ENCODE data around the gene KIN.

The KIN gene

DNA sequence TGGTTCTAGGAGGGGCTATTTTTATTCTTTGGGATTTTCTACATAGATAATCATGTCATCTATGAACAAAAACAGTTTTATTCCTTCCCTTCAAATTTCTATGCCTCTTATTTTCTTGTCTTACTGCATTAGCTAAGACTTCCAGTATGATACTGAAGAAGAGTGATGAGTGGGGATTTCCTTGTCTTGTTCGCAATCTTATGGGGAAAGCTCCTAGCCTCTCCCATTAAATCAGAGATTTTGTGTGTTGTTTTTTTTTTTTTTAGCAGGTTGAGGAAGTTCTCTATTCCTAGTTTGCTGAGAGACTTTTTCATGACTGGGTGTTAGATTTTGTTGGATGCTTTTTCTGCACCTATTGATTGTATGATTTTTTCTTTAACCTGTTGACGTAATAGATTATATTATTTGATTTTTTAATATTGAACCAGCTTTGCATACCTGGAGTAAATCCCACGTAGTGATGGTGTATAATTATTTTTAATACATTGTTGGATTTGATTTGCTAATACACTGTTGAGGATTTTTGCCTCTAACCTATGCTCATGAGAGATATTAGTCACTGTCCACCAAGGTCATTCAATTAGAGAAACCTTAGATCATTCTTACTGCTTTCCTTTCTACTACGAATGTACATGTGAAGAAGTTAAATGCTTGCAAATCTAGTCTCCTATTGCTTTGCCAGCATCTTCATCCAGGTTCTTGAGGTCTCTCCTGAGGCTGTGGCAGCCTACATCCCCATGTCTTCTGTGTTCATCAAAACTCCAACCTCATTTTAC lies 6.6 kb upstream of the KIN start:
- Histone ChIP-seq H3K27ac (no peak overlapping the region), H3K27me3 (ENCODE audit: insufficient read depth, low read depth, severe bottlenecking) (no peaks in the 10 kb centered on the region), H3K9me3 (ENCODE audit: severe bottlenecking) (no peaks in the 10 kb centered on the region), H3K4me3 (ENCODE audit: low read depth, low read length) (no peak overlapping the region), H3K36me3 (peaks cover 16% of the 10 kb centered on the region; the same call in 1 of the 2 replicates)
- TF ChIP-seq, protein P1, sequence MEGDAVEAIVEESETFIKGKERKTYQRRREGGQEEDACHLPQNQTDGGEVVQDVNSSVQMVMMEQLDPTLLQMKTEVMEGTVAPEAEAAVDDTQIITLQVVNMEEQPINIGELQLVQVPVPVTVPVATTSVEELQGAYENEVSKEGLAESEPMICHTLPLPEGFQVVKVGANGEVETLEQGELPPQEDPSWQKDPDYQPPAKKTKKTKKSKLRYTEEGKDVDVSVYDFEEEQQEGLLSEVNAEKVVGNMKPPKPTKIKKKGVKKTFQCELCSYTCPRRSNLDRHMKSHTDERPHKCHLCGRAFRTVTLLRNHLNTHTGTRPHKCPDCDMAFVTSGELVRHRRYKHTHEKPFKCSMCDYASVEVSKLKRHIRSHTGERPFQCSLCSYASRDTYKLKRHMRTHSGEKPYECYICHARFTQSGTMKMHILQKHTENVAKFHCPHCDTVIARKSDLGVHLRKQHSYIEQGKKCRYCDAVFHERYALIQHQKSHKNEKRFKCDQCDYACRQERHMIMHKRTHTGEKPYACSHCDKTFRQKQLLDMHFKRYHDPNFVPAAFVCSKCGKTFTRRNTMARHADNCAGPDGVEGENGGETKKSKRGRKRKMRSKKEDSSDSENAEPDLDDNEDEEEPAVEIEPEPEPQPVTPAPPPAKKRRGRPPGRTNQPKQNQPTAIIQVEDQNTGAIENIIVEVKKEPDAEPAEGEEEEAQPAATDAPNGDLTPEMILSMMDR (IDR thresholded peaks at IDR 0.05; ENCODE audit: low read depth, low read length) = no peak
- DNase-seq = no peak

DNA sequence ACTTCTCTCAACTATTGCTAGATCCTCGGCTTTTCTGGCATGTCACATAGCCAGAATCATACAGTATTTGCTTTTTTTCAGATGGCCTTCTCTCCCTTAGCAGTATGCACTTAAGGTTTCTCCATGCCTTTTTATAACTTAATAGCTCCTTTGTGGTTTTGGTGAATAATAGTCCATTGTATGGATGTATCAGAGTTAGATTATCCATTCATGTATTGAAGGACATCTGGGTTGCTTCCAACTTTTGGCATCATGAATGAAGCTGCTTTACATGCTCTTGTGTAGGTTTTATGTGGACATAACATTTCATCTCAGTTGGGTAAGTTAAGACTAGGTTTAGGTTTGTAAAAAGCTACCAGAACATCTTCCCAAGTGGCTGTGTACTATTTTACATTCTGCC lies 4.7 kb upstream of the KIN start:
- Histone ChIP-seq H3K36me3 (peaks cover 12% of the 10 kb centered on the region; the same call in 1 of the 2 replicates), H3K27ac (no peak overlapping the region), H3K4me3 (ENCODE audit: low read depth, low read length) (no peak overlapping the region), H3K27me3 (ENCODE audit: insufficient read depth, low read depth, severe bottlenecking) (no peaks in the 10 kb centered on the region), H3K9me3 (ENCODE audit: severe bottlenecking) (no peaks in the 10 kb centered on the region)
- TF ChIP-seq, protein P1 (IDR thresholded peaks at IDR 0.05; ENCODE audit: low read depth, low read length) = no peak
- no peak for DNase-seq

DNA sequence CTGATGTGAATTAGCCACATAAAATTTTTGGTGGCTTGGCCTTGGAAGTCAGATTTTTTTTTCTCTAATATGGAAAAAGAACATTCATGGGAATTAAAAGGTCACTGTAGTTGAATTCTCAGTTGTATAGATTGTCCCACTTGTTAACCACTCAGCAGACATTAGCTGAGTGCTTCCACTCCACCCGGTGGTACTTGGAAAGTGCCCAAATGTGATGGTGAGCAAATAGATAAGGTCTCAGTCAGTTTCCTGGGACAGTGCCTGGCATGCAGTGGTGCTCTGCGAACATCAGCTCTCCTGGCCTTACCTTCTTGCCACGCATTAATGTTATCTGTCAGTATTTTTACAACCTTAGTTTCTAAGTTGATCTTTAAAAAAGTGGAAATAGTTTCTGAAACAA lies 1.6 kb upstream of the KIN start:
- no peak overlapping the region for H3K4me3 ChIP-seq (ENCODE audit: low read depth, low read length)
- no peak overlapping the region for H3K27ac ChIP-seq
- DNase-seq = no peak
- no peaks in the 10 kb centered on the region for H3K27me3 ChIP-seq (ENCODE audit: insufficient read depth, low read depth, severe bottlenecking)
- H3K36me3 ChIP-seq = peaks cover 4% of the 10 kb centered on the region; the same call in 1 of the 2 replicates
- TF ChIP-seq, protein P1 (IDR thresholded peaks at IDR 0.05; ENCODE audit: low read depth, low read length) = no peak
- H3K9me3 ChIP-seq (ENCODE audit: severe bottlenecking) = no peaks in the 10 kb centered on the region

DNA sequence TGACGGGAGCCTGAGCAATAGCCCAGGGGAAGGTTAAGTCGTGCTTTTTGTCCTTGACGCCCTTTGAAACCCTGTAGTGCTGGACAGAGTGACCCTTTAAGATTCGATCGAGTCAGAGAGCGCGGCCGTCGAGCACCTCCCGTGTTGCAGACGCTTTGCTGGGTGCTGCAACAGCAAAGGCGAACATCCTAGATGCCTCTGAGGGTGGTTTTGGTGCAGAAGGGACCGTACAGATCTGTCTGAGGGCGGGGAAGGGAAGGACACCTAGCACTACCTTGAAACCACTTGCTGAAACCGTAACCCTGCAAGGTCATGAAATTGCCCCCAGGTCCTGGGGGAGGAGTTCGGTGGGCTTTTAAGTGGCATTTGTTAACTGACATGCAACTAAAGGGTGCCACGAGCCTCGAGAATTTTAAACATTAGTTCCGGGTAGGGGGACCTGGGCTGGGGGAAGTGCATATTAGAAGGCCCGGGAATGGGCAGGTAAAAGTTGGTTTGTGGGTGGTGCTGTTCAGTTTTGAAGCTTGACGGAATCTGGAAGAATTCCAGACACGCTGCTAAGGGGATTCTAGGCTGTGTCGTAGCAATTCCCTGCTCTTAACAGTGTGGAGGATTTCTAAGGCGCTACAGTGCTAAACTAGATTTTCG lies 970 bp upstream of the KIN start:
- Histone ChIP-seq H3K27me3 (ENCODE audit: insufficient read depth, low read depth, severe bottlenecking) (no peaks in the 10 kb centered on the region), H3K4me3 (ENCODE audit: low read depth, low read length) (peak overlapping the region; percentile 83), H3K36me3 (peaks cover 4% of the 10 kb centered on the region; the same call in 1 of the 2 replicates), H3K9me3 (ENCODE audit: severe bottlenecking) (no peaks in the 10 kb centered on the region), H3K27ac (peak overlapping the region; percentile 84)
- DNase-seq = no peak
- TF ChIP-seq, protein P1 (IDR thresholded peaks at IDR 0.05; ENCODE audit: low read depth, low read length) = no peak

DNA sequence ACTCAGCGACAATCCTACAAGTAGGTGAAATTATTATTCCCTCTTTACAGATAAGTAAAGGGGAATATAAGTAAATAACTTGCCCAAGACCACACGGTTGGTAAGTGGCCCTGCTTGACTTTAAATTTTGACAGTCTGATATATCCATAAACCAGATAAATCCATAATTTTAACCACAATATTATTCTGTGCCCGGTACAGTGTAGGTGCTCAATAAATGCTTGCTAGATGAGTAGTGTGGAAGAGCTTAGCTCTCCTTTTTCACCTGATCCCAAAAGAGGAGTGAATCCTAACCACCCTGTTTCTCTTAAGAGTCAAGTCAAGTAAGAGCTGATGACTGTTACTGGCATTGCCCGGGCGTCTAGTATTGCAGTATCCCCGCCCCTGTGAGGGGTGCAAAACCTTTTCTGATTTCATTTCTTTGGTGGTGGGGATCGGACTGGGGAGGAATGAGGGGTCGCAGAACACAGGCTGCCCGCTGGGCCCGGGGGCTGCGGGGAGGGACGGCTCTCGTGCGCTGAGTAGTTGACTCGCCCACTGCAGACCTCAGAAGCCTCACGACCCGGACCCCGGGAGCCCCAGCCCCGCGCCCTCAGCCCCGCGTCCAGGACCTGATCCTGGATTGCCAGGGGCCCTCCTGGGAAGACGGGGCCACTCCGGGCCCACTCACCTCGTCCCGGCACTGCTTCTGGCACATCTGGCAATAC lies 490 bp downstream of the KIN start:
- TF ChIP-seq, protein P1 (IDR thresholded peaks at IDR 0.05; ENCODE audit: low read depth, low read length) = no peak
- Histone ChIP-seq H3K4me3 (ENCODE audit: low read depth, low read length) (peak overlapping the region; percentile 83), H3K36me3 (peaks cover 4% of the 10 kb centered on the region; the same call in 1 of the 2 replicates), H3K9me3 (ENCODE audit: severe bottlenecking) (no peaks in the 10 kb centered on the region), H3K27me3 (ENCODE audit: insufficient read depth, low read depth, severe bottlenecking) (no peaks in the 10 kb centered on the region), H3K27ac (peak overlapping the region; percentile 84)
- peak; percentile 6 for DNase-seq
